ENCODE data around the gene MAML1.

The MAML1 gene

GRCh38 chr5:179697993-179698934, 34.4 kb upstream of the MAML1 start:
- TF ChIP-seq CTCF (IDR thresholded peaks at IDR 0.05; ENCODE audit: low read depth, low read length) (no peak), POLR2A (IDR thresholded peaks at IDR 0.05; ENCODE audit: extremely low read depth, insufficient read length) (peak; percentile 60), MAX (IDR thresholded peaks at IDR 0.05; ENCODE audit: low read depth, low read length) (peak; percentile 29), MYC (IDR thresholded peaks at IDR 0.05; ENCODE audit: low read depth, low read length) (peak; percentile 39; the same call in 1 of the 2 replicates)
- peak; percentile 99 for DNase-seq (ENCODE audit: low read depth)
- peak overlapping the region; percentile 86 for H3K4me3 ChIP-seq (ENCODE audit: low read depth, low read length)

GRCh38 chr5:179698935-179699615, 33.5 kb upstream of the MAML1 start, which contains the start of gene CANX:
Gene CANX, plus strand, starts transcription at chr5:179698967. Its CDS starts 6,715 bp downstream, at chr5:179705682.
- TF ChIP-seq CTCF (IDR thresholded peaks at IDR 0.05; ENCODE audit: low read depth, low read length) (no peak), MYC (IDR thresholded peaks at IDR 0.05; ENCODE audit: low read depth, low read length) (peak; percentile 97), MAX (IDR thresholded peaks at IDR 0.05; ENCODE audit: low read depth, low read length) (peak; percentile 92), POLR2A (IDR thresholded peaks at IDR 0.05; ENCODE audit: extremely low read depth, insufficient read length) (peak; percentile 29)
- H3K4me3 ChIP-seq (ENCODE audit: low read depth, low read length), result peak within 1 kb of the TSS; percentile 90
- DNase-seq (ENCODE audit: low read depth), result no peak

- TF ChIP-seq MYC (IDR thresholded peaks at IDR 0.05; ENCODE audit: low read depth, low read length) (no peak), MAX (IDR thresholded peaks at IDR 0.05; ENCODE audit: low read depth, low read length) (0 out of 2 replicates have a peak, but pooled peaks have one; percentile 15), CTCF (IDR thresholded peaks at IDR 0.05; ENCODE audit: low read depth, low read length) (no peak), POLR2A (IDR thresholded peaks at IDR 0.05; ENCODE audit: extremely low read depth, insufficient read length) (no peak)
- H3K4me3 ChIP-seq (ENCODE audit: low read depth, low read length), result peak overlapping the region; percentile 90
- peak; percentile 59 for DNase-seq (ENCODE audit: low read depth)
Observed at GRCh38 chr5:179699616-179700237, 32.9 kb upstream of the MAML1 start.

- DNase-seq (ENCODE audit: low read depth), result peak; percentile 57
- TF ChIP-seq POLR2A (IDR thresholded peaks at IDR 0.05; ENCODE audit: extremely low read depth, insufficient read length) (no peak), MYC (IDR thresholded peaks at IDR 0.05; ENCODE audit: low read depth, low read length) (no peak), MAX (IDR thresholded peaks at IDR 0.05; ENCODE audit: low read depth, low read length) (no peak), CTCF (IDR thresholded peaks at IDR 0.05; ENCODE audit: low read depth, low read length) (no peak)
- peak overlapping the region; percentile 90 for H3K4me3 ChIP-seq (ENCODE audit: low read depth, low read length)
Observed at GRCh38 chr5:179700401-179700918, 32.2 kb upstream of the MAML1 start.

- TF ChIP-seq MYC (IDR thresholded peaks at IDR 0.05; ENCODE audit: low read depth, low read length) (no peak), CTCF (IDR thresholded peaks at IDR 0.05; ENCODE audit: low read depth, low read length) (no peak), MAX (IDR thresholded peaks at IDR 0.05; ENCODE audit: low read depth, low read length) (no peak), POLR2A (IDR thresholded peaks at IDR 0.05; ENCODE audit: extremely low read depth, insufficient read length) (no peak)
- no peak for DNase-seq (ENCODE audit: low read depth)
- no peak overlapping the region for H3K4me3 ChIP-seq (ENCODE audit: low read depth, low read length)
Observed at GRCh38 chr5:179716286-179716685, 16.3 kb upstream of the MAML1 start.

Data from NB4 (cell line).